ENCODE data around the gene C1orf105. TPM values are rescaled to one million over a fixed set of nuclear protein-coding genes. Genes with fewer than 3 reads are reported as not detected.

Gene C1orf105
- total RNA-seq, 2 donors from 2014 or later: not detected

DNA sequence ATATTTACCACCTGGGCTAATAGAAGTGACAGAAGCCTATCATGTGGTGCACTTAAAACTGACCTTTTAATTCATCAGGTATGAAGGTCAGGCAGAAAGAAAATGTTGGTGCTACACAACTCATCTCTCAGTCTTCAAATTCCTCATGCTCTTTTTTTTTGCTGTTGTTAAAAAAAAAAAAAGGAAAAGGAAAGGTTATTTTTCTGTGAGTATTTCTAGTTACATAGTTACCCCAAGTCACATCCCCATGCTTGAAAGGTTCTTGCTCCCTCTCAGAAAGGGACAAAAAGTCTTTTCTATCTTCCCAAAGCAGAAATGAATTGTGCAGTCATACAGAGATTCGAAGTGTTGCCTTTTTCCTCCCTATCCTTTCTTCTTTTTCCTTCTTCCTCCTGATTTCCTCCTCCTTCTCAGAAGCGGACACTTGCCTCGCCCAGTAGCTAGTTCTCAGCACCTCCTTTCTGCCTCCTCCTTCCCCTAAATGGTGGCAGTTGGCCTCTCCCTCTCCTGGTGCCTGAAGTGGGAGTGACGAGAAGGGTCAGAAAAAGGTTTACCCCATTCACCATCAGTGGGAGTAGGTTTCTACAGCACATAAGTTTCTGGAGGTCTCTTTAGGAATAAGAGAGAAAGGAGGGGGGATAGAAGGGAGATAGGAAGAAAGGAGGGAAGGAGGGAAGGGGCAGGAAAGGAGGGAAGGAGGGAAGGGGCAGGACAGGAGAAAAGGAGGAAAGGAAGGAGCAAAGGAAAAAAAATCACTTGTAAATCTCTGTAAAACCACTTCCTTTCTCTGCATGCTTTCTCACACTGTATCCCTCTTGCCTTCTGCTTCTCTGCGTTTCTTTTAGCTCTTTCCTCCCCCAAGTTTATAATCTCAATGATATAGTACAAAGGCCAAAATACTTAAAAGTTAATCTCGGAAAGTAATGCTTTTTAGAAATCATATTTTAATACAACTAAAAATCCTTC, 20.4 kb upstream of the C1orf105 start:
- Mint-ChIP-seq H3K4me1 (ENCODE audit: low read depth in 2 of 2) (peaks cover 42 to 49% of the 10 kb centered on the region in 2 donors), H3K27me3 (no peaks in the 10 kb centered on the region), H3K9me3 (no peaks in the 10 kb centered on the region), H3K27ac (peak overlapping the region; percentile 53 to 56), H3K36me3 (no peaks in the 10 kb centered on the region), H3K4me3 (peak overlapping the region; percentile 43)
- no peak for DNase-seq (ENCODE audit: low spot score)
- ATAC-seq: no peak

DNA sequence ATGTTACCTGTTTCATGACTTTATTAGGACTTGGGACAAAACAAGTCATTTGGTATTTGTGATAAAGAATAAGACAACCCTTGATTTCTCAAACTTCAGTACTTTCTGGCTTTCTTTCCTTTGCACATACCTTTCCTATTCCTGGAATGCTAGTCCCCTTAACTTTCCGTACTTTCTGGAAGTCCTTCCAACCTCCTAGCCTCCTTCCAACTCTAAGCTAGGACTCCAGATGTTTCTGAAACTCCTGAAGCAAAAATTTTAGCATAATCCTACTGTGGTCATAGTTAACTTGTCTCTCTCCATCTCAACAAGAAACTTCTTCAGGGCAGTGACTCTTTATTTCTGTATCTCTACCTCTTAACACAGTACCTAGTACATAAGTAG, 19.8 kb upstream of the C1orf105 start:
- Mint-ChIP-seq H3K4me3 (no peak overlapping the region), H3K27me3 (no peaks in the 10 kb centered on the region), H3K36me3 (no peaks in the 10 kb centered on the region), H3K27ac (peak overlapping the region; percentile 53 to 56), H3K4me1 (ENCODE audit: low read depth in 2 of 2) (peaks cover 42 to 47% of the 10 kb centered on the region in 2 donors), H3K9me3 (no peaks in the 10 kb centered on the region)
- DNase-seq (ENCODE audit: low spot score): no peak
- ATAC-seq: no peak

DNA sequence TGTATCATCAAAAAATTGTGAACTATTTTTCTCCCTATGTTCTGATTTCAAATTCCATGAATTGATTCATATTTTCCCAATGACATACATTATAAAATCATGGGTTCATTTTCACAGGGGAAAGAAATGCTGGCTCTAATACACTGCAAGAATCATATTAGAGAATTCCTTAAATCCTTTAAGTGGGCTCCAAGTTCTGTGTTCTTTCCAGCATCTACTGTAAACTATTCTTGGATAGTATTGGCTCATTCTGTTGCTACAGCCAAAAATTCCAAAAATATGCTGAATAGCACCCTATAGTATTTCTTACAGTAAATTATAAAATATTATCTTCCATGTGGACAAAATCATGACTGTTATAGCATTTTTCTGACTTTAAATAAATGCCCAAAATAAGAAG, 19.0 kb upstream of the C1orf105 start:
- no peak overlapping the region for H3K27ac Mint-ChIP-seq
- ATAC-seq (no peak), DNase-seq (ENCODE audit: low spot score) (no peak)
- H3K4me1 Mint-ChIP-seq (ENCODE audit: low read depth in 2 of 2): peaks cover 42 to 47% of the 10 kb centered on the region in 2 donors
- no peaks in the 10 kb centered on the region for H3K27me3 Mint-ChIP-seq
- no peaks in the 10 kb centered on the region for H3K9me3 Mint-ChIP-seq
- H3K4me3 Mint-ChIP-seq: no peak overlapping the region
- H3K36me3 Mint-ChIP-seq: no peaks in the 10 kb centered on the region

DNA sequence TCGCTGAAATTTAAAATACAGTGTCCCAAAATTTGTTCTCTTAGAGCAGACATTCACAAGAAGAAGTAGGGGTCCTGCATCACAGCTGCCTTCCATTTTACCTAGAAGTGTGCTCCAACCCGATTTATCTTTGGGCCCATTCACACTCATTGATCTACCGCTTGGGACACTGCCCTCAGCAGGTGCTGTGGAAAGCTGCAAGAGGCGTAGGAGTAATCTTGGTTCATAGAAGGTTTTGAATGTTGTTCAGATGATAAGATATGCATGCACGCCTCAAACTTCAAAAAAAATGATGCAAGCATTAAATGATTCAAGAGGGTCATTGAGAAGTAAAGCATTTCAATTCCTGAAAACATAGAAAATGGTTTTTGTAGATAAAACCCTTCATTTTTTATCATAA, 18.6 kb upstream of the C1orf105 start:
- DNase-seq (ENCODE audit: low spot score) (no peak), ATAC-seq (no peak)
- peaks cover 42 to 47% of the 10 kb centered on the region in 2 donors for H3K4me1 Mint-ChIP-seq (ENCODE audit: low read depth in 2 of 2)
- H3K27ac Mint-ChIP-seq: no peak overlapping the region
- no peaks in the 10 kb centered on the region for H3K27me3 Mint-ChIP-seq
- H3K4me3 Mint-ChIP-seq: no peak overlapping the region
- H3K36me3 Mint-ChIP-seq: no peaks in the 10 kb centered on the region
- H3K9me3 Mint-ChIP-seq: no peaks in the 10 kb centered on the region

DNA sequence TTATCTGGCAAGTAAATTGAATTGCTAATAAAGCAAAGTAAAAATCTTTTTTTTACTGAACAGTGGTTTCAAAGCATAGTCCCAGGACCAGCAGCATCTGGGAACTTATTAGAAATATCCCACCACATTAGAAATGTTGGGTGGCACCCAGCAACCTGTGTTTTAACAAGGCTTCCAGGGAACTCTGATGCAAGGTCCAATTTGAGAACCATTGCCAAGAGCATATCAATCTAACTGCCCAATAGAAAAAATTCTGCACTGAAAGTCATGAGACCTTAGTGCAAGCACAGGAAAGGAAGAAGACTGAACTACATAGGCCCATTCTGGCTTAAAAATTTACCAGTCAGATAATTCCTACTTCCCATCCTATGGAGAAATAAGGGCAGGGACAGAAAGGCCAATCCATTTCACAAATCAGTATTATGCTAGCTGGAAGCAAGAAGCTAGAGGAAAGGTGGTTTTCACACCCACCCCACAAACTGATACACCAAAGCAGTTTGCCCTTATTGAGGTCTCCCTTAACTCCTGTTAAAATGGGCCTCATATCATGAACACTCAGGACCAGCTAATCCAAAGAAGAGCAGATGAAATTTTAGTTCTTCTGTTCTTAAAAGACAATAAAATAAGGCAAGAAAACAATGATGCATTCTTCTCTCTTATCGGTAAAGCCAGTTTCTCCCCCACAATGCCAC, 17.5 kb upstream of the C1orf105 start:
- Mint-ChIP-seq H3K36me3 (no peaks in the 10 kb centered on the region), H3K27ac (no peak overlapping the region), H3K4me1 (ENCODE audit: low read depth in 2 of 2) (peaks cover 33 to 43% of the 10 kb centered on the region in 2 donors), H3K4me3 (no peak overlapping the region), H3K9me3 (no peaks in the 10 kb centered on the region), H3K27me3 (no peaks in the 10 kb centered on the region)
- no peak for ATAC-seq
- no peak for DNase-seq (ENCODE audit: low spot score)

DNA sequence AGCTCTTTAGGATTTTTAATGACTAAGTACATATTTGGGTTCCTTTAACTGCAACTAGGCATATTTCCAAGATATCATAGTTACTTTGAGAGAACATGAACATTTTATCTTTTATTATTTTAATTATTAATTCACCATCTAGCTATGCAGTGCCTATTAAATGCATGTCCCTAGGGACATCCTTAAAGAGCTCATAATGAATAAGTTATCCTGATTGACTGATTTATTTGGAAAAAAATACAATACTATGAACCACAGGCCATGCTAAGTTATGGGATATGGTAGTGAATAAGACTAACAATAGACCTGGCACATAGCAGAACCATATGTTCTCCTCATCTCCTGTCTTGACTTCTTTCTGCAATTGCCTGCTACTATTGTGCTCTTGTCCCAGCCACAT, 16.4 kb upstream of the C1orf105 start:
- no peaks in the 10 kb centered on the region for H3K27me3 Mint-ChIP-seq
- H3K4me3 Mint-ChIP-seq: no peak overlapping the region
- no peak overlapping the region for H3K27ac Mint-ChIP-seq
- H3K9me3 Mint-ChIP-seq: no peaks in the 10 kb centered on the region
- no peak for DNase-seq (ENCODE audit: low spot score)
- peaks cover 22 to 32% of the 10 kb centered on the region in 2 donors for H3K4me1 Mint-ChIP-seq (ENCODE audit: low read depth in 2 of 2)
- H3K36me3 Mint-ChIP-seq: no peaks in the 10 kb centered on the region
- no peak for ATAC-seq

DNA sequence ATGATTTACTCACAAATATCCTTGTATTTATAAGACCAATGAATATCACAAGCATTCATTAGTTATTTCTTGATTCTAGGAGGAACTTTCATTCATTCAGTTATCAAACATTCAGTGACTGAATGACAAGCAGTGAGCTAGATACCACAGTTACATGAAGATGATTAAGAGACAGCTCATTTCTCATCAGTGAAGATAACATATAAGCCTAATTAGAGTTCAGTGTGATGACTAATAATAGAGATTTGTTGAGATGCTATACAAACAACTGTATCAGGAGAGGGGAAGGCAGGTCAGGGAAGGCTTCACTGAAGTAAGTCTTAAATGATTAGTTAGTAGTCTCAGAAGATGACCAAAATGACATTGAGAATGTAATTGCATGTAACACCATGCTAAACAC, 14.6 kb upstream of the C1orf105 start:
- Mint-ChIP-seq H3K4me1 (ENCODE audit: low read depth in 2 of 2) (peaks cover 11 to 16% of the 10 kb centered on the region in 2 donors), H3K9me3 (no peaks in the 10 kb centered on the region), H3K4me3 (no peak overlapping the region), H3K27me3 (no peaks in the 10 kb centered on the region), H3K36me3 (no peaks in the 10 kb centered on the region), H3K27ac (no peak overlapping the region)
- no peak for DNase-seq (ENCODE audit: low spot score)
- no peak for ATAC-seq

DNA sequence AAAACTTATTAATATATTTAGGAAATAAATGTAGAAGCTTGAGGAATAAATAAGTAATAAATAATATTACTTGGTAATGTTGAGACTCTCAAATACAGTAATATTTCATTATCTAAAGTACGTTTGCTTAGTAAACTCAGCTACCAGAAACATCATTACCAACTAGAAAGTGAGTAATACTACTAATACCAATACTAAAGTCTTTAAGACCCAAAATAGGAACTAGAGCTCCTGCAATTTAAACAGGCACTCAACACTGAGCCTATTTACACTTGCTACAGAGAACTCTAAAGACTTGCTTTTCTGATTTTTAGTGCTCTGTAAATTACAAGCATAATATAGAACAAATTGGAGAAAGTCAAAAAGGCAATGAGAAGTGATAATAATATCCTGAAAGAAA, 13.5 kb upstream of the C1orf105 start:
- H3K27me3 Mint-ChIP-seq: no peaks in the 10 kb centered on the region
- H3K4me1 Mint-ChIP-seq (ENCODE audit: low read depth in 2 of 2): peaks cover 15 to 19% of the 10 kb centered on the region in 2 donors
- DNase-seq (ENCODE audit: low spot score) (no peak), ATAC-seq (no peak)
- no peak overlapping the region for H3K27ac Mint-ChIP-seq
- H3K9me3 Mint-ChIP-seq: no peaks in the 10 kb centered on the region
- no peak overlapping the region for H3K4me3 Mint-ChIP-seq
- H3K36me3 Mint-ChIP-seq: no peaks in the 10 kb centered on the region

DNA sequence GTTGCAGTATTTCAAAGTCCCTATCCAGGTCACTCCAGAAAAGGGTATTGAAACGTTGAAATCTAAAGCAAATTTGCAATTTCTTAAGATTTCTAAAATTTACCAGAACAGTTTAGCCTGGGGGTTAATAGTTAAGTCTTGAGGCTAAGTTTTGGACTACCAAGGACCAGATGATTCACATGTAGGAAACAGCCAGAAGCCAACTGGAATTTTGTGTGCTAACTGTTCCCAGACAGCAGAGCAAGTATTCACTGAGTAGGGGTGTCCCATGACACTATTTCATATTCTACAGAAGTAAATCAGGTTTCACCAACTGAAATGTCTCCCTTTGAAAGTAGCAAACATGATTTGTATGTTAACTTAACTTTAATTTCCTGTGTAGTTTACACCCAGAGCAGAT, 11.5 kb upstream of the C1orf105 start:
- no peak for DNase-seq (ENCODE audit: low spot score)
- no peaks in the 10 kb centered on the region for H3K9me3 Mint-ChIP-seq
- H3K4me1 Mint-ChIP-seq (ENCODE audit: low read depth in 2 of 2): peaks cover 9 to 13% of the 10 kb centered on the region in 2 donors
- no peaks in the 10 kb centered on the region for H3K36me3 Mint-ChIP-seq
- no peak overlapping the region for H3K4me3 Mint-ChIP-seq
- no peak overlapping the region for H3K27ac Mint-ChIP-seq
- no peak for ATAC-seq
- no peaks in the 10 kb centered on the region for H3K27me3 Mint-ChIP-seq

DNA sequence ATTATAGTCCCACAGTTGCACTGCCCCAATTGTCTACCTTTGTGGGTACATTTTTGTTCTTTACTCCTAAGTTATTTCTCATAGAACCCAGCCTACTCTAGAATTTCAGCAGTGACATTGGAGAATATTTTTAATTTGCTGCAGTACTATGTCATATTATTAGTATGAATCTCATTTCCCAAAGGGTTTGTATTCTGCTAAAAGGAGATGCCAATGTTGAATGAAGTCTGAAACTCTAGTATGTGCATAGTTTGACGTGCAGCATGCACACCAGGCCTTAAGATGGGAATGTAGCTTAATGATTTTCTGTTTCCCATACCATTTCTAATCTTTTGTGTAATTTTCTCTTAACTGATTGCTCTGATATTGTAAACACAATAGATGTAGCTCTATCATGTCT, 10.5 kb upstream of the C1orf105 start:
- no peak for ATAC-seq
- Mint-ChIP-seq H3K4me3 (no peak overlapping the region), H3K36me3 (no peaks in the 10 kb centered on the region), H3K27me3 (no peaks in the 10 kb centered on the region), H3K9me3 (no peaks in the 10 kb centered on the region), H3K27ac (no peak overlapping the region), H3K4me1 (ENCODE audit: low read depth in 2 of 2) (peaks cover 9 to 13% of the 10 kb centered on the region in 2 donors)
- no peak for DNase-seq (ENCODE audit: low spot score)

DNA sequence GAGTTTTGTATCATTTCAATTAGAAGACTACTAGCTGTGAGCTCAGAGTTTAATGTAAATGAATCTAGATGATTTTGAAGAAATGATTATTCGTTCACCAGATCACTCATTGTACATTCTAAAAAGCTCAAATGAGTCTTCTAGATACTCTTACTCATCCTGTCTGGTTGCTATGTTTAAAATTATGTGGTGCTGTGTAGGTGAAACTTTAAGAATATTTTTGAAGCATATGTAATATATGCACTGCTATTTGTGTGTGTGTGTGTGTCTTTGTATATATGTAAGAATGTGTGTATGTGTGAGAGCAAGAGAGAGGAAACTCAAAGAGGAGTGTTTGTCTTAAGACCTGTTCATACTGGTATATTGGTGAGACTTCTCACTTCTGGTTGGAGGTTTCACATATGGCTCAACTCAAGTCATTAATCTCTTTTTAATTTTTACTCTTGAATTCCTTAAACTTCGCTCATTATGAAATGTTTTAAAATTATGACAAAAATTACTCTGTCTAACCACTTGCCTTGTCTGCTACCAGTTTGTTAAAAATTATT, 8.6 kb upstream of the C1orf105 start:
- no peak for DNase-seq (ENCODE audit: low spot score)
- peaks cover 13% of the 10 kb centered on the region in 2 donors for H3K4me1 Mint-ChIP-seq (ENCODE audit: low read depth in 2 of 2)
- no peak overlapping the region for H3K4me3 Mint-ChIP-seq
- peak in 1 of 2 donors; percentile 80 for ATAC-seq
- no peaks in the 10 kb centered on the region for H3K9me3 Mint-ChIP-seq
- H3K27ac Mint-ChIP-seq: no peak overlapping the region
- no peaks in the 10 kb centered on the region for H3K27me3 Mint-ChIP-seq
- H3K36me3 Mint-ChIP-seq: no peaks in the 10 kb centered on the region

DNA sequence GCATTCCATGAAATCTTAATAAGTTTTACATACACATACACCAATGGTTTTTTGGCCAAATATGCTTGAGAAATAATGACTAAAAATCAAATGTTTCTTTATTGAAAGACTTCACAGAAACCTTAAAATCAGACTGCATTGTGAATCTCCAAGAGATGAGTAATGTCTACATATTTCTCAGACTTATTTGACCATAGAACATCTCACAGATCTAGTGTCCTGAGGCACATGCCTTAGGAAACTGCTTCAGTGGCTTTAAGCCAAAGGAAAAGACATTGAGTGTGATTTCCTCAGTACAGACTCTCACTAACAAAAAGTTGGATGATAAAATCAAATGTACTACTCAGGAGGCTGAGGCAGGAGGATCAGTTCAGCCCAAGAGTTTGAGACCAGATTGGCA, 6.2 kb upstream of the C1orf105 start:
- H3K27ac Mint-ChIP-seq: no peak overlapping the region
- DNase-seq (ENCODE audit: low spot score): no peak
- H3K4me1 Mint-ChIP-seq (ENCODE audit: low read depth in 2 of 2): peaks cover 13% of the 10 kb centered on the region in 2 donors
- no peak overlapping the region for H3K4me3 Mint-ChIP-seq
- ATAC-seq: no peak
- no peaks in the 10 kb centered on the region for H3K27me3 Mint-ChIP-seq
- H3K36me3 Mint-ChIP-seq: no peaks in the 10 kb centered on the region
- no peaks in the 10 kb centered on the region for H3K9me3 Mint-ChIP-seq

DNA sequence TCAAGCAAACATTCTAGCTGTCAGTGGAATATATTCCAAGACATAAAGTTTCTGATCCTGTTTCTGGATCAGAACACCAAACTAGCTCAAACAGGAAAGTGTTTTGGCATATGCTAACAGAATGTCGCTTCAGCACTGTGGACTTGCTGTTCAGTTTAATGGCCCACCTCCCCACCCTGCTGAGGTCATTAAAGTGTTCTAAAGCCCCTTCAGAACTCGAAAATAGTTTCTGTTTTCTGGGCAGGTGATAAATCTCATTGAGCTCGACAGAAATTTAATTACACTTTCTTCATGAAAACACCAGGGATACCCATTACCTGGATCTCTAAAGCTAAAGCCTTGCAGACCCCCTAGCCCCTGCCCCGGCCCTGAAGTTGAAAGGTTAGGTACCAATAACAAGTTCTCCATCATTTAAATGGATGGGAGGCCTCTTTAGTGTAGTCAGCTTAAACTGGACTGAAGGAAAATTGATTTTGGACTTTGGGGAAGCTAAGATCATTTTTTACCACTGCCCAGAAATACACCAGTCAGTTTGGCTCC, 3.9 kb upstream of the C1orf105 start:
- DNase-seq (ENCODE audit: low spot score): no peak
- Mint-ChIP-seq H3K4me3 (no peak overlapping the region), H3K36me3 (no peaks in the 10 kb centered on the region), H3K9me3 (no peaks in the 10 kb centered on the region), H3K27ac (no peak overlapping the region), H3K4me1 (ENCODE audit: low read depth in 2 of 2) (peaks cover 12% of the 10 kb centered on the region in 2 donors), H3K27me3 (no peaks in the 10 kb centered on the region)
- no peak for ATAC-seq

DNA sequence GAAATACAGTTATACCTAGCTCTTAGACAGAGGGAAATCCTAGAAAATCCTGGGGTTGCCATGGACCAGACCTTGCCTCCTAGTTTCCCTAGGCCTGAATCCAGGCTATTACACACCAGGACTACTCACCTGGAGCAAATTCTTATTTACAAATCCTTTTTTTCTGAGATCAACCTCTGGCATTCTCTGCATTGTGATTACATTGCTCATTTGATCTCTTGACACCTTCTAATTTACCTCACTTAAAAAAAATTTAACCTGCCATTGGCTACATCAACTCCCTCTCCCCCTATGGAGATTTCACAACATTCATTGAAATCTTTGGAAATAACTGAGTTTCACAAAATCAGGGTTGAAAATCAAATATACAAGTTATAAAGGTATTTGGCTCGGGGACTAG, 2.9 kb upstream of the C1orf105 start:
- Mint-ChIP-seq H3K4me1 (ENCODE audit: low read depth in 2 of 2) (peaks cover 2 to 3% of the 10 kb centered on the region in 2 donors), H3K36me3 (no peaks in the 10 kb centered on the region), H3K9me3 (no peaks in the 10 kb centered on the region), H3K4me3 (no peak overlapping the region), H3K27ac (no peak overlapping the region), H3K27me3 (no peaks in the 10 kb centered on the region)
- ATAC-seq (no peak), DNase-seq (ENCODE audit: low spot score) (no peak)

Data from natural killer cell treated with Interleukin-12 subunit alpha and Interleukin-12 subunit beta and Interleukin-15 and Interleukin-18, amount 100 ng/mL, for 72 hours (primary cell).